ENCODE data around the gene BCR. TPM values are rescaled to one million over a fixed set of nuclear protein-coding genes. Genes with fewer than 3 reads are reported as not detected.

BCR gene
- total RNA-seq, 1 experiment from 2014 or later: 77.0 TPM

DNA sequence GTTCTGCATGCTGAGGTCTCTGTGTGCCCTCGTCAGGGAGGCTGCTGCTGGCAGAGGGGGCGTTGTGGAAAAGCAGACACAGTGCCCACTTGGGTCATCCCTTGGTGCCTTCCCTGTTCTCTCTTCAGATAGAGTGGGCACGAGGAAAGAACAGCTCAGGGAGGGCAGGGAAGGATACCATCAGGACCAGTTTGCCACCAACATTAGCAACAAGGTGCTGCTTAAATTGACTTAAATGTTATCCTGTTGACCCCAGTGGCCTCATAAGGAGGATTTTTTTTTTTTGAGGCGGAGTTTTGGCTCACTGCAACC, 91.2 kb downstream of the BCR start:
- Histone ChIP-seq H2BK12ac (ENCODE audit: insufficient read length, low read depth, low read length) (no peak overlapping the region), H3K79me2 (ENCODE audit: insufficient read depth, low read length) (no peaks in the 10 kb centered on the region), H3K23ac (ENCODE audit: insufficient read length, low read depth, low read length) (no peak overlapping the region), H3K4me2 (ENCODE audit: insufficient read depth, insufficient read length, low read length) (no peak overlapping the region), H2AK5ac (ENCODE audit: insufficient read length, low read length) (no peak overlapping the region), H2BK20ac (ENCODE audit: low read depth, low read length, poor library complexity, severe bottlenecking) (no peak overlapping the region), H4K91ac (ENCODE audit: insufficient read length, low read depth, low read length) (no peak overlapping the region), H2BK15ac (ENCODE audit: low read depth, low read length) (no peak overlapping the region), H3T11ph (ENCODE audit: low read length) (no peak overlapping the region), H3K14ac (ENCODE audit: insufficient read depth, low read length) (no peak overlapping the region), H2BK120ac (ENCODE audit: low read depth, low read length, poor library complexity, severe bottlenecking) (no peak overlapping the region), H3K4me1 (ENCODE audit: insufficient read depth, low read length) (peaks cover 8% of the 10 kb centered on the region; the same call in 1 of the 2 replicates), H3K27ac (ENCODE audit: insufficient read length, low read depth, low read length) (no peak overlapping the region), H3K23me2 (ENCODE audit: insufficient read length, low read depth, low read length, poor library complexity, severe bottlenecking) (no peaks in the 10 kb centered on the region), H3K27me3 (ENCODE audit: insufficient read depth, low read length) (no peaks in the 10 kb centered on the region), H4K20me1 (ENCODE audit: control insufficient read depth, insufficient read depth, insufficient read length) (no peaks in the 10 kb centered on the region), H4K5ac (ENCODE audit: insufficient read length, low read depth, low read length) (no peak overlapping the region), H4K8ac (replicated peaks; ENCODE audit: insufficient read length, low read depth, low read length) (no peak overlapping the region), H3K18ac (ENCODE audit: insufficient read length, low read depth, low read length) (no peak overlapping the region), H3K4ac (ENCODE audit: low read depth, low read length) (no peak overlapping the region), H3K9ac (ENCODE audit: extremely low read depth, insufficient read length, low read length) (no peak overlapping the region), H2BK5ac (ENCODE audit: insufficient read length, low read length) (no peak overlapping the region), H3K79me1 (ENCODE audit: insufficient read depth, low read depth, low read length, poor library complexity, severe bottlenecking) (no peaks in the 10 kb centered on the region), H2AFZ (ENCODE audit: low read length) (no peak overlapping the region), H3K9me3 (ENCODE audit: control insufficient read depth, low read depth, low read length) (no peaks in the 10 kb centered on the region), H3K56ac (ENCODE audit: insufficient read length, low read depth, low read length) (no peak overlapping the region)
- Mint-ChIP-seq H3K27me3 (ENCODE audit: low read depth) (no peaks in the 10 kb centered on the region), H3K4me3 (no peak overlapping the region), H3K9me3 (no peaks in the 10 kb centered on the region), H3K4me1 (peaks cover 39 to 42% of the 10 kb centered on the region in 2 experiments), H3K27ac (no peak overlapping the region), H3K36me3 (ENCODE audit: insufficient read depth in 1 of 3, low read depth in 3 of 3) (peaks cover 28 to 82% (median 59%) of the 10 kb centered on the region in 3 experiments)
- no CpG with 5 or more reads among the region's 4 CpGs for WGBS (ENCODE audit: extremely low coverage, insufficient read length, low lambda C conversion rate)
- no peak for DNase-seq
- TF ChIP-seq, protein P1, sequence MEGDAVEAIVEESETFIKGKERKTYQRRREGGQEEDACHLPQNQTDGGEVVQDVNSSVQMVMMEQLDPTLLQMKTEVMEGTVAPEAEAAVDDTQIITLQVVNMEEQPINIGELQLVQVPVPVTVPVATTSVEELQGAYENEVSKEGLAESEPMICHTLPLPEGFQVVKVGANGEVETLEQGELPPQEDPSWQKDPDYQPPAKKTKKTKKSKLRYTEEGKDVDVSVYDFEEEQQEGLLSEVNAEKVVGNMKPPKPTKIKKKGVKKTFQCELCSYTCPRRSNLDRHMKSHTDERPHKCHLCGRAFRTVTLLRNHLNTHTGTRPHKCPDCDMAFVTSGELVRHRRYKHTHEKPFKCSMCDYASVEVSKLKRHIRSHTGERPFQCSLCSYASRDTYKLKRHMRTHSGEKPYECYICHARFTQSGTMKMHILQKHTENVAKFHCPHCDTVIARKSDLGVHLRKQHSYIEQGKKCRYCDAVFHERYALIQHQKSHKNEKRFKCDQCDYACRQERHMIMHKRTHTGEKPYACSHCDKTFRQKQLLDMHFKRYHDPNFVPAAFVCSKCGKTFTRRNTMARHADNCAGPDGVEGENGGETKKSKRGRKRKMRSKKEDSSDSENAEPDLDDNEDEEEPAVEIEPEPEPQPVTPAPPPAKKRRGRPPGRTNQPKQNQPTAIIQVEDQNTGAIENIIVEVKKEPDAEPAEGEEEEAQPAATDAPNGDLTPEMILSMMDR (conservative IDR thresholded peaks at IDR 0.05): no peak
